ENCODE results near the gene NTM. TPM values are rescaled to one million over a fixed set of nuclear protein-coding genes. Genes with fewer than 3 reads are reported as not detected.

Gene NTM
- total and polyA plus RNA-seq, 2 donors (not counting 1 experiment from before 2014, with no cell fraction given): 12.3 to 28.6 TPM

DNA sequence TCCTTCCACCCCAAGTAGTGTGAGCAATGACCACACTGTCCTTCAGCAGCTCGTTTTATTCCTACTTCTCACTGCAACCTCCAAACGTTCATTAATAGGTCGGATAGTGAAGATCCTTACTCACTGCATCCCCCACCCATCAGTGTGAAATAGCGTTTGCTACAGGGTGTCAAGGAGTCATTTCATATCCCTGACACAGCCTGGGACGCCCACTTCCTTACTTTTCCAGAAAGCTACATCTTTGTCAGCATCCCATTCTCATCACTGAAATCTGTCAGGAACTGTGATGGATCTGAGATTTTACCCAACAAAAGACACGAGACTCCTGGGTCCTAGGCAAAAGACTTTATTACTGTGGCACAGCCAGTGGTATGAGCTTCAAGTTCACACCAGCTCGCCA, 592.4 kb downstream of the NTM start:
- no peak overlapping the region for H3K9ac ChIP-seq (ENCODE audit: insufficient read depth, low read length)
- H3K9me3 ChIP-seq (ENCODE audit: control insufficient read depth, insufficient read depth, low read depth, low read length): no peaks in the 10 kb centered on the region
- TF ChIP-seq EZH2 (IDR thresholded peaks at IDR 0.05; ENCODE audit: low read length, missing control alignments): no peak
- TF ChIP-seq CTCF (conservative IDR thresholded peaks at IDR 0.05 in 1 of 2, IDR thresholded peaks at IDR 0.05 in 1 of 2; ENCODE audit: low read depth in 1 of 2, low read length in 2 of 2): no peak
- no peak overlapping the region for H2AFZ ChIP-seq (ENCODE audit: low read length)
- H4K20me1 ChIP-seq (ENCODE audit: control insufficient read depth, extremely low read depth, insufficient read depth, low read length): no peaks in the 10 kb centered on the region
- H3K79me2 ChIP-seq (ENCODE audit: control insufficient read depth, insufficient read depth, low read length): no peaks in the 10 kb centered on the region
- H3K4me1 ChIP-seq (ENCODE audit: control insufficient read depth, extremely low read depth, insufficient read depth, low read length): no peaks in the 10 kb centered on the region
- no peak overlapping the region for H3K27ac ChIP-seq (ENCODE audit: insufficient read depth, low read length)
- no peaks in the 10 kb centered on the region for H3K27me3 ChIP-seq (ENCODE audit: control insufficient read depth, insufficient read depth, low read length)
- no peak overlapping the region for H3K4me2 ChIP-seq (ENCODE audit: extremely low read depth, insufficient read depth, low read length)
- DNase-seq (ENCODE audit: low read depth in 2 of 2): no peak
- no peak overlapping the region for H3K4me3 ChIP-seq (replicated peaks in 1 of 4; ENCODE audit: control extremely low read depth in 1 of 4, insufficient read depth in 1 of 4, low read depth in 3 of 4, low read length in 4 of 4)
- H3K36me3 ChIP-seq (ENCODE audit: control insufficient read depth, insufficient read depth, low read length): no peaks in the 10 kb centered on the region

DNA sequence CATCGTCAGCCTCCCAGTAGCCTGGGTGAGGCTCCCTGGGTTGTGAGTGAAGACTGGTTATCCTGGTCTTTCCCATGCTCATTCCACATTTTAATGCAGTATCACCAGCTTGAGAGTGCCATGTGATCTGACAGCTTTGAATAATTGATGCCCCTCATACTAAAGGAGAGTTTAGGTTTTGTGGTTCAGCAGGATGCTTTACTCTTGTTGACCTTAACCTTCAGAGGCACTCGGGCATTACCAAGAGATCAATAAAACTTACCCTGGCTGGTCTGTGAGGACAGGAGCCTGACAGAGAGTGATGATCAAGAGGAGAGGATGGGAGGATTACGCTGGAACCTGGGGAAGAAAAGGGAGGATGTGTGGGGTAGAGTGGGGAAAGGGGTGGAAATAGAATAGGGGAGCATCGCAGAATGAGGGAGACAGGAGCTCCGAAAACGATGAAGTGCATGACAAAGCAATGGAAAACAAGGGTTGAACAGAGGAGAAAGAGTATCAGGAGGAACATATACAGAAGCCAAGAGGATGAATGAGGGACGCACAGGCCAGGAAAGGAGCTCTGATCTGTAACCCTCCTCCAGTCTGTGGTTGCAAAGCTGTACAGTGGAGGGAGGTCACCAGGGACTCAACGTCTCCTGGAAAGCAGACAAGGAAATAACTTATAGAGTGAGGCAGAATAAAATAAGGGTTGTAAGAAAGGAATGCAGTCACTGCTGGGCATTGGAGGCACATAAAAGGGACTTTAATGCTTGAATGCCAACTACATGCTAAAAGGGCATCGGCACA, 594.5 kb downstream of the NTM start:
- H3K27me3 ChIP-seq (ENCODE audit: control insufficient read depth, insufficient read depth, low read length): no peaks in the 10 kb centered on the region
- no peak overlapping the region for H3K4me3 ChIP-seq (replicated peaks in 1 of 4; ENCODE audit: control extremely low read depth in 1 of 4, insufficient read depth in 1 of 4, low read depth in 3 of 4, low read length in 4 of 4)
- DNase-seq (ENCODE audit: low read depth in 2 of 2): no peak
- no peak overlapping the region for H2AFZ ChIP-seq (ENCODE audit: low read length)
- no peak overlapping the region for H3K4me2 ChIP-seq (ENCODE audit: extremely low read depth, insufficient read depth, low read length)
- H3K9ac ChIP-seq (ENCODE audit: insufficient read depth, low read length): no peak overlapping the region
- H3K4me1 ChIP-seq (ENCODE audit: control insufficient read depth, extremely low read depth, insufficient read depth, low read length): no peaks in the 10 kb centered on the region
- no peaks in the 10 kb centered on the region for H4K20me1 ChIP-seq (ENCODE audit: control insufficient read depth, extremely low read depth, insufficient read depth, low read length)
- no peaks in the 10 kb centered on the region for H3K9me3 ChIP-seq (ENCODE audit: control insufficient read depth, insufficient read depth, low read depth, low read length)
- TF ChIP-seq CTCF (conservative IDR thresholded peaks at IDR 0.05 in 1 of 2, IDR thresholded peaks at IDR 0.05 in 1 of 2; ENCODE audit: low read depth in 1 of 2, low read length in 2 of 2): no peak
- H3K79me2 ChIP-seq (ENCODE audit: control insufficient read depth, insufficient read depth, low read length): no peaks in the 10 kb centered on the region
- no peaks in the 10 kb centered on the region for H3K36me3 ChIP-seq (ENCODE audit: control insufficient read depth, insufficient read depth, low read length)
- H3K27ac ChIP-seq (ENCODE audit: insufficient read depth, low read length): no peak overlapping the region

DNA sequence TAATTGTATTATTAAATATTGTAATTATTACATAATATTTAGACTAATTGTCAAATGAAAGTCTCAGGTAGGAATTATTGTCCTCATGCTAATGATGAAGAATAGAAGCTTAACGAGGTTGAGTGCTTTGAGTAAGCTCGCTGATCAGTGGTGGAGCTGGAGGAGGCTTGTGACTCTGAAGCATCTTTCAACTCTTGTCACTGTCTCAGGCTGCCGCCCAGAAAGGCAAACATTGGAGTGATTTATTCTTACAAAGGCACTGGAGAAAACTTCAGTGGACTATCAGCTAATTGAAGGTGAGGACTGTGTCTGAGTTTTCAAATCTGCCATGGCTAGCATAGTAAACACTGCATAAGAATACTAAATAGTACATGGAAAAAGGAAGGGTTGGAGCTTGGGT, 595.1 kb downstream of the NTM start:
- no peak overlapping the region for H3K4me2 ChIP-seq (ENCODE audit: extremely low read depth, insufficient read depth, low read length)
- no peak overlapping the region for H2AFZ ChIP-seq (ENCODE audit: low read length)
- no peaks in the 10 kb centered on the region for H3K4me1 ChIP-seq (ENCODE audit: control insufficient read depth, extremely low read depth, insufficient read depth, low read length)
- H3K4me3 ChIP-seq (replicated peaks in 1 of 4; ENCODE audit: control extremely low read depth in 1 of 4, insufficient read depth in 1 of 4, low read depth in 3 of 4, low read length in 4 of 4): no peak overlapping the region
- no peak for DNase-seq (ENCODE audit: low read depth in 2 of 2)
- no peaks in the 10 kb centered on the region for H3K79me2 ChIP-seq (ENCODE audit: control insufficient read depth, insufficient read depth, low read length)
- no peaks in the 10 kb centered on the region for H4K20me1 ChIP-seq (ENCODE audit: control insufficient read depth, extremely low read depth, insufficient read depth, low read length)
- H3K36me3 ChIP-seq (ENCODE audit: control insufficient read depth, insufficient read depth, low read length): no peaks in the 10 kb centered on the region
- TF ChIP-seq EZH2 (IDR thresholded peaks at IDR 0.05; ENCODE audit: low read length, missing control alignments): no peak
- no peak for TF ChIP-seq CTCF (conservative IDR thresholded peaks at IDR 0.05 in 1 of 2, IDR thresholded peaks at IDR 0.05 in 1 of 2; ENCODE audit: low read depth in 1 of 2, low read length in 2 of 2)
- H3K27ac ChIP-seq (ENCODE audit: insufficient read depth, low read length): no peak overlapping the region
- H3K9ac ChIP-seq (ENCODE audit: insufficient read depth, low read length): no peak overlapping the region
- no peaks in the 10 kb centered on the region for H3K9me3 ChIP-seq (ENCODE audit: control insufficient read depth, insufficient read depth, low read depth, low read length)
- no peaks in the 10 kb centered on the region for H3K27me3 ChIP-seq (ENCODE audit: control insufficient read depth, insufficient read depth, low read length)
